ENCODE measurements around the gene ACTN1.

- no peak for TF ChIP-seq CTCF (IDR thresholded peaks at IDR 0.05)
- no peak for TF ChIP-seq ZFX (IDR thresholded peaks at IDR 0.05; ENCODE audit: borderline replicate concordance)
Measured at GRCh38 chr14:68825729-68826128, 153.4 kb downstream of the ACTN1 start.

Data from 22Rv1 (cell line).